Retinal pigment epithelial cell (primary cell): ENCODE results near the gene PSMB2.

Source experiments
- DNase-seq: peaks from one replicate; pipeline ENCODE4 v3.0.0-alpha.2; 2010; ENCODE audit warnings: low read depth
- H3K4me3 ChIP-seq: 2 replicates; pipeline ENCODE4 v1.5.1; 2011; ENCODE audit warnings: mild to moderate bottlenecking, low read length, control low read depth, moderate library complexity
- CTCF ChIP-seq: conservative IDR thresholded peaks from 2 replicates; pipeline ENCODE4 v1.5.1; 2011; ENCODE audit warnings: low read depth, low read length, control low read depth, inconsistent platforms

PSMB2 gene

GRCh38 chr1:35576061-35576765 lies 65.1 kb downstream of the PSMB2 start:
- H3K4me3 ChIP-seq, result no peak overlapping the region
- no peak for TF ChIP-seq CTCF

GRCh38 chr1:35575416-35575958 lies 65.8 kb downstream of the PSMB2 start:
- DNase-seq, result no peak
- no peak overlapping the region for H3K4me3 ChIP-seq

More at GRCh38 chr1:35576061-35576765, 65.1 kb downstream of the PSMB2 start:
- no peak for DNase-seq

GRCh38 chr1:35574655-35575415 lies 66.5 kb downstream of the PSMB2 start:
- no peak for TF ChIP-seq CTCF
- no peak overlapping the region for H3K4me3 ChIP-seq
- DNase-seq, result no peak

More at GRCh38 chr1:35575416-35575958, 65.8 kb downstream of the PSMB2 start:
- no peak for TF ChIP-seq CTCF

- no peak for TF ChIP-seq CTCF
- H3K4me3 ChIP-seq, result no peak overlapping the region
- no peak for DNase-seq
Observed at GRCh38 chr1:35574125-35574654, 67.1 kb downstream of the PSMB2 start.

- no peak for DNase-seq
- peak within 1 kb of the TSS; percentile 52 for H3K4me3 ChIP-seq
- no peak for TF ChIP-seq CTCF
Observed at GRCh38 chr1:35573198-35574124, 67.9 kb downstream of the PSMB2 start, which contains the start of gene TFAP2E. Gene TFAP2E, plus strand, starts transcription at chr1:35573314. Its CDS starts 264 bp downstream, at chr1:35573578.

- DNase-seq, result no peak
- H3K4me3 ChIP-seq, result no peak overlapping the region
- no peak for TF ChIP-seq CTCF
Observed at GRCh38 chr1:35572296-35572695, 69.0 kb downstream of the PSMB2 start.
